Measurements from ENCODE around the gene PLOD3. TPM values are rescaled to one million over a fixed set of nuclear protein-coding genes. Genes with fewer than 3 reads are reported as not detected.
A peak's percentile ranks its signal among the peaks of the same experiment; 100 is the strongest.

Gene PLOD3, protein sequence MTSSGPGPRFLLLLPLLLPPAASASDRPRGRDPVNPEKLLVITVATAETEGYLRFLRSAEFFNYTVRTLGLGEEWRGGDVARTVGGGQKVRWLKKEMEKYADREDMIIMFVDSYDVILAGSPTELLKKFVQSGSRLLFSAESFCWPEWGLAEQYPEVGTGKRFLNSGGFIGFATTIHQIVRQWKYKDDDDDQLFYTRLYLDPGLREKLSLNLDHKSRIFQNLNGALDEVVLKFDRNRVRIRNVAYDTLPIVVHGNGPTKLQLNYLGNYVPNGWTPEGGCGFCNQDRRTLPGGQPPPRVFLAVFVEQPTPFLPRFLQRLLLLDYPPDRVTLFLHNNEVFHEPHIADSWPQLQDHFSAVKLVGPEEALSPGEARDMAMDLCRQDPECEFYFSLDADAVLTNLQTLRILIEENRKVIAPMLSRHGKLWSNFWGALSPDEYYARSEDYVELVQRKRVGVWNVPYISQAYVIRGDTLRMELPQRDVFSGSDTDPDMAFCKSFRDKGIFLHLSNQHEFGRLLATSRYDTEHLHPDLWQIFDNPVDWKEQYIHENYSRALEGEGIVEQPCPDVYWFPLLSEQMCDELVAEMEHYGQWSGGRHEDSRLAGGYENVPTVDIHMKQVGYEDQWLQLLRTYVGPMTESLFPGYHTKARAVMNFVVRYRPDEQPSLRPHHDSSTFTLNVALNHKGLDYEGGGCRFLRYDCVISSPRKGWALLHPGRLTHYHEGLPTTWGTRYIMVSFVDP
- polyA plus RNA-seq: 31.6 to 71.6 TPM (median 36.1 TPM) in 3 replicates
- 14.8 TPM for polyA plus RNA-seq (2011; ENCODE audit: low read depth)
- 17.6 and 31.6 TPM in 2 replicates for polyA plus RNA-seq (2011; cell fraction: cytosol; rRNA removed)
- 138 and 165 TPM in 2 replicates for polyA plus RNA-seq (2011; cell fraction: nucleus; rRNA removed)
- polyA plus RNA-seq (2012; ENCODE audit: low replicate concordance): 34.7 and 74.5 TPM in 2 replicates
- 27.8 to 135 TPM (median 43.3 TPM) in 3 replicates for polyA minus RNA-seq
- 52.4 TPM for polyA minus RNA-seq (2011; cell fraction: cytosol; rRNA and poly(A)+ RNA removed)
- polyA minus RNA-seq (2011; cell fraction: nucleus; rRNA and poly(A)+ RNA removed): 99.9 and 133 TPM in 2 replicates

DNA sequence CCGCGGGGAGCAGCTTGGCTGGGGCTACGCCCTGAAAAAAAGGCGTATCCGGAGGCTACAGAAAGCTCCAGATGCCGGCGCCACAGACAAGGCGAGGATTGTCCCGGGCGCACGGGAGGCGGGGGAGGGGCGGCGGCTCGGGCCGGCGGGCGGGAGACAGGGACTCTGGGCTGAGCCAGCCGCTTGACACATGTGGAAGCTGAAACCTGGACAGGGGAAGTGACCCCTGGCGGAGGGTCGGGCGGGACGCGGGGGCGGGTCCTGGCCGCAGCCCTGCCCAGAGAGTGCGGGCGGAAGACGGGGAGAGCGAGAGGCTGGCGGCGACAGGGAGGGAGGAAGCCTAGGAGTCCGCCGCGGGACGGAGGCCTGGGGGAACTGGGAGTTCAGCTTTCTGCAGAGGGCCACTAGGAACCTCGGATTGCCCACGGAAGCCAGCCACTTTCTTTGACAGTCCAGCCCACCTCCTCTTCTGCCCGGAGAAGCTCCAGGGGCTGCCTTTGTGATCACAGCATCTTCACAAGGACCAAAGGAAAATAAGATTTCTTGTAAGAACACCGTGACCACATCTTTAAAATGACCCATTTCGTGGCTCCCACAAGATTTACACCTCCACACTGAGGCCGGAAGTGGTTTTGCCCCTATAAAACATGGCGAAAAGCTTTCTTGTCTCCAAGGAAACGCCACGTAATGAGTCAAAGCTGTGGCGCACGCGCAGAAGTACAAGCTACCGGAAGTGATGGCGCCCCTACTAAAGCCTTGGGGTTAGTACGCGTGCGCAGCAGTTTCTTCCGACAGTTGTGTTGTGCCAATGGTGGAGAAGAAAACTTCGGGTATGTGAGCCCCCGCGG is at the start of gene PLOD3, which contains the start of gene ZNHIT1:
TSS of gene PLOD3 (minus strand) at position 194 of the 848 bp plus-strand sequence. CDS start 307 bp downstream, outside the sequence.
TSS of gene ZNHIT1 (plus strand) at position 778 of the 848 bp plus-strand sequence. CDS start at position 809, 31 bp downstream.
- Histone ChIP-seq H3K4me3 (ENCODE audit: control insufficient read depth in 2 of 3, extremely low read depth in 1 of 3, insufficient read depth in 2 of 3, low read depth in 1 of 3, low read length in 3 of 3) (peak within 1 kb of the TSS; percentile 81 to 94 (median 91)), H3K4me1 (ENCODE audit: control insufficient read depth, extremely low read depth, insufficient read depth, low read length) (peaks cover 14% of the 10 kb centered on the region), H3K36me3 (ENCODE audit: control insufficient read depth in 2 of 2, extremely low read depth in 1 of 2, insufficient read depth in 2 of 2, low read length in 2 of 2) (peaks cover 12 to 17% of the 10 kb centered on the region in 2 experiments), H3K9me3 (ENCODE audit: control insufficient read depth, low read depth, low read length) (no peaks in the 10 kb centered on the region), H3K27me3 (ENCODE audit: control insufficient read depth, extremely low read depth, insufficient read depth, low read length) (no peaks in the 10 kb centered on the region), H3K79me2 (ENCODE audit: control insufficient read depth, insufficient read depth, low read length) (peaks cover 60% of the 10 kb centered on the region), H2AFZ (ENCODE audit: control insufficient read depth, low read length) (peak within 1 kb of the TSS; percentile 93), H3K27ac (ENCODE audit: control insufficient read depth, insufficient read depth, low read length) (peak within 1 kb of the TSS; percentile 94), H4K20me1 (ENCODE audit: control insufficient read depth, extremely low read depth, insufficient read depth, low read length) (no peaks in the 10 kb centered on the region), H3K4me2 (ENCODE audit: control insufficient read depth, extremely low read depth, insufficient read depth, low read depth, low read length) (peak within 1 kb of the TSS; percentile 98), H3K9ac (ENCODE audit: control insufficient read depth, extremely low read depth, insufficient read depth, low read length) (peak within 1 kb of the TSS; percentile 85), H3K9me1 (ENCODE audit: control insufficient read depth, extremely low read depth, insufficient read depth, low read length) (no peaks in the 10 kb centered on the region)
- DNase-seq (ENCODE audit: low read depth, low spot score) (peak; percentile 92), FAIRE-seq (peak; percentile 83)
- TF ChIP-seq, protein P1, sequence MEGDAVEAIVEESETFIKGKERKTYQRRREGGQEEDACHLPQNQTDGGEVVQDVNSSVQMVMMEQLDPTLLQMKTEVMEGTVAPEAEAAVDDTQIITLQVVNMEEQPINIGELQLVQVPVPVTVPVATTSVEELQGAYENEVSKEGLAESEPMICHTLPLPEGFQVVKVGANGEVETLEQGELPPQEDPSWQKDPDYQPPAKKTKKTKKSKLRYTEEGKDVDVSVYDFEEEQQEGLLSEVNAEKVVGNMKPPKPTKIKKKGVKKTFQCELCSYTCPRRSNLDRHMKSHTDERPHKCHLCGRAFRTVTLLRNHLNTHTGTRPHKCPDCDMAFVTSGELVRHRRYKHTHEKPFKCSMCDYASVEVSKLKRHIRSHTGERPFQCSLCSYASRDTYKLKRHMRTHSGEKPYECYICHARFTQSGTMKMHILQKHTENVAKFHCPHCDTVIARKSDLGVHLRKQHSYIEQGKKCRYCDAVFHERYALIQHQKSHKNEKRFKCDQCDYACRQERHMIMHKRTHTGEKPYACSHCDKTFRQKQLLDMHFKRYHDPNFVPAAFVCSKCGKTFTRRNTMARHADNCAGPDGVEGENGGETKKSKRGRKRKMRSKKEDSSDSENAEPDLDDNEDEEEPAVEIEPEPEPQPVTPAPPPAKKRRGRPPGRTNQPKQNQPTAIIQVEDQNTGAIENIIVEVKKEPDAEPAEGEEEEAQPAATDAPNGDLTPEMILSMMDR (optimal IDR thresholded peaks at IDR 0.05 in 1 of 3, IDR thresholded peaks at IDR 0.05 in 1 of 3, conservative IDR thresholded peaks at IDR 0.05 in 1 of 3; ENCODE audit: extremely low read depth in 1 of 3, insufficient read depth in 2 of 3, low read length in 3 of 3): peak in 1 of 3 experiments; percentile 22
- no peak for TF ChIP-seq EZH2 (IDR thresholded peaks at IDR 0.05; ENCODE audit: low read length)
- dilution Hi-C loops (cut with MboI; ENCODE audit: extremely low pct_ligation_motif_present, low sequenced_read_pairs): no loop called here

Data from keratinocyte (primary cell).